BLaER1 (cell line): ENCODE measurements around the gene FOXA3.

Experiments used
- H3K27ac ChIP-seq: shearing (Covaris generic); formaldehyde crosslinking; 2 replicates; pipeline ENCODE4 v1.8.1; 2022
- H3K27me3 ChIP-seq: shearing (Covaris generic); formaldehyde crosslinking; 2 replicates; pipeline ENCODE4 v1.8.1; 2022
- H3K36me3 ChIP-seq: shearing (Covaris generic); formaldehyde crosslinking; 2 replicates; pipeline ENCODE4 v1.8.1; 2022
- H3K4me1 ChIP-seq: shearing (Covaris generic); formaldehyde crosslinking; 2 replicates; pipeline ENCODE4 v1.8.1; 2022
- H3K4me2 ChIP-seq: shearing (Covaris generic); formaldehyde crosslinking; 2 replicates; pipeline ENCODE4 v1.8.1; 2022
- H3K4me3 ChIP-seq: shearing (Covaris generic); formaldehyde crosslinking; 2 replicates; pipeline ENCODE4 v1.8.1; 2022
- H3K9ac ChIP-seq: shearing (Covaris generic); formaldehyde crosslinking; 2 replicates; pipeline ENCODE4 v1.8.1; 2022
- H3K9me3 ChIP-seq: shearing (Covaris generic); formaldehyde crosslinking; 2 replicates; pipeline ENCODE4 v1.8.1; 2022
- H4K20me1 ChIP-seq: shearing (Covaris generic); formaldehyde crosslinking; 2 replicates; pipeline ENCODE4 v1.8.1; 2022
- Cebpa-rat ChIP-seq: shearing (Covaris generic); IDR thresholded peaks from 2 replicates; pipeline ENCODE4 v1.8.1; 2022

The FOXA3 gene

DNA sequence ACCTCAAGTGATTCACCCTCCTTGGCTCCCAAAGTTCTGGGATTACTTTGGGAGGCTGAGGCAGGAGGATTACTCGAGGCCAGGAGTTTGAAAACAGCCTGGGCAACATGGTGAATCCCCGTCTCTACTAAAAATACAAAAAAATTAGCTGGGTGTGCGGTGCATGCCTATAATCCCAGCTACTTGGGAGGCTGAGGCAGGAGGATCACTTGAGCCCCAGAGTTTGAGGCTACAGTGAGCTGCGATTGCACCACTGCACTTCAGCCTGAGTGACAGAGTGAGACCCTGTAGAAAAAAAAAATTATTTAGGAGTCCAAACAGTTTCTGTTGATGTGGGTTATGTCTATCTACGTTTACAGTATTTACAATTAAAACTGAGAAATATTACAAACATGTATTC is 6.7 kb downstream of the FOXA3 start:
- Histone ChIP-seq H3K9me3 (no peaks in the 10 kb centered on the region), H3K4me2 (no peak overlapping the region), H4K20me1 (no peaks in the 10 kb centered on the region), H3K9ac (no peak overlapping the region), H3K27me3 (peaks cover 14% of the 10 kb centered on the region), H3K4me3 (no peak overlapping the region), H3K4me1 (peaks cover 12% of the 10 kb centered on the region), H3K27ac (no peak overlapping the region), H3K36me3 (no peaks in the 10 kb centered on the region)
- no peak for TF ChIP-seq Cebpa-rat

DNA sequence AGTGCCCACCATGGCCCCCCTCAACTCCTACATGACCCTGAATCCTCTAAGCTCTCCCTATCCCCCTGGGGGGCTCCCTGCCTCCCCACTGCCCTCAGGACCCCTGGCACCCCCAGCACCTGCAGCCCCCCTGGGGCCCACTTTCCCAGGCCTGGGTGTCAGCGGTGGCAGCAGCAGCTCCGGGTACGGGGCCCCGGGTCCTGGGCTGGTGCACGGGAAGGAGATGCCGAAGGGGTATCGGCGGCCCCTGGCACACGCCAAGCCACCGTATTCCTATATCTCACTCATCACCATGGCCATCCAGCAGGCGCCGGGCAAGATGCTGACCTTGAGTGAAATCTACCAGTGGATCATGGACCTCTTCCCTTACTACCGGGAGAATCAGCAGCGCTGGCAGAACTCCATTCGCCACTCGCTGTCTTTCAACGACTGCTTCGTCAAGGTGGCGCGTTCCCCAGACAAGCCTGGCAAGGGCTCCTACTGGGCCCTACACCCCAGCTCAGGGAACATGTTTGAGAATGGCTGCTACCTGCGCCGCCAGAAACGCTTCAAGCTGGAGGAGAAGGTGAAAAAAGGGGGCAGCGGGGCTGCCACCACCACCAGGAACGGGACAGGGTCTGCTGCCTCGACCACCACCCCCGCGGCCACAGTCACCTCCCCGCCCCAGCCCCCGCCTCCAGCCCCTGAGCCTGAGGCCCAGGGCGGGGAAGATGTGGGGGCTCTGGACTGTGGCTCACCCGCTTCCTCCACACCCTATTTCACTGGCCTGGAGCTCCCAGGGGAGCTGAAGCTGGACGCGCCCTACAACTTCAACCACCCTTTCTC is 8.2 kb downstream of the FOXA3 start:
- no peaks in the 10 kb centered on the region; the same call in 1 of the 2 replicates for H3K27me3 ChIP-seq
- H4K20me1 ChIP-seq: no peaks in the 10 kb centered on the region
- H3K27ac ChIP-seq: no peak overlapping the region
- peaks cover 27% of the 10 kb centered on the region for H3K4me1 ChIP-seq
- TF ChIP-seq Cebpa-rat: no peak
- no peaks in the 10 kb centered on the region for H3K36me3 ChIP-seq
- H3K9me3 ChIP-seq: no peaks in the 10 kb centered on the region
- H3K4me2 ChIP-seq: no peak overlapping the region
- no peak overlapping the region for H3K9ac ChIP-seq
- no peak overlapping the region for H3K4me3 ChIP-seq

DNA sequence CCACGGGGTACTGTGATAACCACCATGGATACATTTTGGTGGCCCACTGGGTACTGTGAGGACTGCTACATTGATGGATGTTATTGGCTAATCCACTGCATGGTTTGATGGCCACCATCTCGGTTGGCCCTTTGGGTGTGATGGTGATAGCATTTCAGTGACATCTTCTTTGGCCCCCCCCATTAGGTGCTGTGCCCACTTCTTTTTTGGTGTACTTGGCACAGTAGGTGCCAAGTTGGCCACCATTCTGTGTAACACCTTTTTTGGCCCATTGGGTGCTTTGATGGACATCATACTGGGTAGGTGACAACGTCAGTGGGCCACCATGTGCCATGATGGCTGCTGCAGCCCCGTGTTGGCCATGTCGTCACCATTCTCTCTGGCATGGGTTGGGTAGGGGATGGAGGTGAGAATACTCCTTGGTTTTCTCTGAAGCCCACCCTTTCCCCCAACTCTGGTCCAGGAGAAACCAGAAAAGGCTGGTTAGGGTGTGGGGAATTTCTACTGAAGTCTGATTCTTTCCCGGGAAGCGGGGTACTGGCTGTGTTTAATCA is 9.2 kb downstream of the FOXA3 start:
- H3K27me3 ChIP-seq: no peaks in the 10 kb centered on the region
- no peaks in the 10 kb centered on the region for H4K20me1 ChIP-seq
- H3K36me3 ChIP-seq: no peaks in the 10 kb centered on the region
- no peak overlapping the region for H3K4me2 ChIP-seq
- no peaks in the 10 kb centered on the region for H3K9me3 ChIP-seq
- no peak for TF ChIP-seq Cebpa-rat
- no peak overlapping the region for H3K27ac ChIP-seq
- H3K9ac ChIP-seq: no peak overlapping the region
- peaks cover 37% of the 10 kb centered on the region for H3K4me1 ChIP-seq
- H3K4me3 ChIP-seq: no peak overlapping the region

DNA sequence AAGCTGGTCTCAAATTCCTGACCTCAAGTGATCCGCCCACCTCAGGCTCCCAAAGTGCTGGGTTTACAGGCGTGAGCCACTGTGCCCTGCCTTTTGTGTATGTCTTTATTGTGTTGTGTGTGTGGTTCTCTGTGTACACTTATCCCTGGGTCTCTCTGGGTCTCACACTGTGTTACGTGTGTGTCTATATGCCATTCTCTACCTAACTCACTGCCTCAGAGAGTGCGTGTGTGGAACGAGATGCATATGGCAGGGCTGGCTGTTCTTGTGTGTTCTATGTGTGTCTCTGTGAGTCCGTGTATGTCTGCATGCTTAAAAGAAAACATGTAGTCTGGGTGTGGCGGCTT is 10.5 kb downstream of the FOXA3 start:
- Histone ChIP-seq H3K27me3 (no peaks in the 10 kb centered on the region), H3K9me3 (no peaks in the 10 kb centered on the region), H3K9ac (no peak overlapping the region), H3K4me3 (no peak overlapping the region), H3K4me1 (peaks cover 49% of the 10 kb centered on the region), H3K27ac (no peak overlapping the region), H3K4me2 (no peak overlapping the region), H4K20me1 (no peaks in the 10 kb centered on the region), H3K36me3 (no peaks in the 10 kb centered on the region)
- TF ChIP-seq Cebpa-rat: no peak

DNA sequence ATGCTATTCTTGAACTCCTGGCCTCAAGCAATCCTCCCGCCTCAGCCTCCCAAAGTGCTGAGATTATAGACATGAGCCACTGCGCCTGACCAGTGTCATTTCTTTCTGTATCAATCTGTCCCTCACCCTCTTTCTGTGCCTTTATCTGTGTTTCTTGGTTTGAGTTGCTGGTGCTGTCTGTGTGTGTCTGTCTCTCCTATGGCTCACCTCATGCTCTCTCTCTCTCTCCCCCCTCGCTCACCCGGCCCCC is 12.0 kb downstream of the FOXA3 start:
- H3K9me3 ChIP-seq: no peaks in the 10 kb centered on the region
- H3K36me3 ChIP-seq: no peaks in the 10 kb centered on the region
- H3K4me1 ChIP-seq: peaks cover 58% of the 10 kb centered on the region
- peak overlapping the region; percentile 63 for H3K4me3 ChIP-seq
- peak overlapping the region; percentile 84 for H3K27ac ChIP-seq
- TF ChIP-seq Cebpa-rat: no peak
- H3K9ac ChIP-seq: peak overlapping the region; percentile 77
- peak overlapping the region; percentile 99 for H3K4me2 ChIP-seq
- H4K20me1 ChIP-seq: no peaks in the 10 kb centered on the region; the same call in 1 of the 2 replicates
- no peaks in the 10 kb centered on the region for H3K27me3 ChIP-seq

DNA sequence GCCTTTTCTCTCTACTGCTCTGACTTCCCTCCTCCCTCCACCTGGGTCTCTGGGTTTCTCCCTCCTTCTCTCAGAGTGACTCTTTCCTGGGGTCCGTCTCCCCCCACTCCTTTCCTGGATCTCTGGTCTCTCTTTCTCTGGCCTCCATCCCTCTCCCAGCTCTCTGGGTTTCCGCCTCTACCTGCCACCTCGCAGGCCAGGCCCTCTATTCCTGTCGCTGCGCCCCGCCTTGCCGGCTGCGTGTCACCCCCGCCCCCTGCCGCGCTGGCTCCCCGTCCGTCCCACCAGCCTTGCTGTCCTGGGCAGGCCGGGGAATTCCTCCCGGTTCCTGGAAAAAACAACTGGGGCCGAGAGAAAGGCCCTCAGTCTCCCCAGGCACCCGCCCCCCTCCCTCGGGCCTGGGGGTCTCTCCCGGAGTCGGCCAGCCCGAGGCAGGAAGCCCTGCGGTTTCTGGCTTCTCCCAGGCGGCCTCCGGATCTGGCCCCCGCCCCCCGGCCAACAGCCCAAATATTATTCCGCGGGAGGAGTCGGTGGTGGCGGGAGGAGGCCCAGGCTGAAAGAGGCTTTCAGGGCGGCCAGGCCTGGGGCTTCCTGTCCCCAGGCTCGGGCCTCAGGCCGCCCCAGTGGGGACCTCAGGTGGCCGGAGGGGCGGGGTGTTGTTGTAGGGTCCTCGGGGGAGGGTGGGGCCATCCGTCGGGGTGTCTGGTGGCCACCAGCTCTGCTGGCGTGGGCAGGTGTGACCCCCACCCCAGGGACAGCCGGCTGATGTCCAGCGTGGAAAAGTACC is 12.5 kb downstream of the FOXA3 start:
- Histone ChIP-seq H3K9me3 (no peaks in the 10 kb centered on the region), H3K4me3 (peak overlapping the region; percentile 63), H3K36me3 (no peaks in the 10 kb centered on the region), H3K9ac (peak overlapping the region; percentile 77), H3K4me2 (peak overlapping the region; percentile 99), H4K20me1 (peaks cover under 1% of the 10 kb centered on the region), H3K4me1 (peaks cover 63% of the 10 kb centered on the region), H3K27ac (peak overlapping the region; percentile 84), H3K27me3 (no peaks in the 10 kb centered on the region)
- TF ChIP-seq Cebpa-rat: no peak

DNA sequence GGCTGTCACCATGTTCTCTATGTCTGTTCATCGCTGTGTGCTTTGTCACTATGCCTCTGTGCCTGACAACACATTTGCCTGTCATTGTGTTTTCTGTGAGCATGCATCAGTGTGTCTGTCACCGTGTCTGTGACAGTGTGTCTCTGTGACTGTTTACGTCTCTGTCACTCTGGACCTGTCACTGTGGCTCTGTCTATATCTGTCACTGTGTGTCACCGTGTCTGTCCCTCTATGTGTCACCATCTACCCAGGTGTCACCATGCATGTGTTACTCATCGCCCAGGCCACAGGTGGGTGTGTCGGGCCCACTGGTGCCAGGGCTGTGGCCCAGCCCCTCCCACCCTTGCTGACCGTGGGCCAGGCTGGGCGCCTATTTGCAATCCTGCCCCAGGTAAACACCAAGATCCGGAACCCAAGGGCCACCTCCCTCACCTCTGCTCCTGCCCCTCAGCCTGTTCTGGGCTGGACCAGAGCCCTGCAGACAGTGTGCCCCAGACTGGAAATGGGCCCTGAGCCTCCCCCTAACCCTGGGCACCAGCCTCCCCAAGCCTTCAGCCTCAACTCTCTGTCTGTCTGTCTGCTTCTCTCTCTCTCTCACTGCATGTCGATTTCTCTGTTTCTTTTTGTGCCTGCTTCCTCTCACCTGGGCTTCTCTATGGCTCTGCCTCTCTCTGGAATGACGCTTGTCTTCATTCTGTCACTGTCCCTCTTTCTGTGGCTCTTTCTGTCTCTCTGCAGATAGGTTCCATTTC is 14.1 kb downstream of the FOXA3 start:
- no peak overlapping the region for H3K27ac ChIP-seq
- H3K27me3 ChIP-seq: no peaks in the 10 kb centered on the region
- no peak for TF ChIP-seq Cebpa-rat
- no peak overlapping the region for H3K4me3 ChIP-seq
- peaks cover 79% of the 10 kb centered on the region for H3K4me1 ChIP-seq
- H3K9ac ChIP-seq: no peak overlapping the region
- H4K20me1 ChIP-seq: peaks cover 17% of the 10 kb centered on the region
- peak overlapping the region; percentile 99 for H3K4me2 ChIP-seq
- H3K36me3 ChIP-seq: no peaks in the 10 kb centered on the region
- H3K9me3 ChIP-seq: no peaks in the 10 kb centered on the region

DNA sequence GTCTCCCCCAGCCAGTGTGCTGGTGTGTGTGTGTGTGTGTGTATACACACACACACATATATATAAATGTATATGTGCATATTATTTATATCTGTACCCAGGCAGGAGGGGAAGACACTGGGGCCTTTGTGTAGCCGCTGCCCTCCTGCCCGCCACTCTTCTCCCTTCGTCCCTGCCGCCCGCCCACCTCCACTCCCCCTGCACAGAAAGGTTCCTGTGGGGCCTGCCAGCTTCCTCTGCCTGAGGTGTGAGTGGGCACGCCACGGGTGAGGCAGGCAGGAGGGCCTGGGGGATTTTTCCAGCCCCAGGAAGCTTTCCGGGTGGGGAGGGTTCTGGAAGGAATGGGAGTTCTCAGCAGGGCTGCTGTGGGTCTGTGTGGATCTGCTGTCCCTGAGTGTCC is 14.9 kb downstream of the FOXA3 start:
- no peaks in the 10 kb centered on the region for H3K27me3 ChIP-seq
- H3K36me3 ChIP-seq: peaks cover 4% of the 10 kb centered on the region
- H3K9ac ChIP-seq: peak overlapping the region; percentile 39; the same call in 1 of the 2 replicates
- H4K20me1 ChIP-seq: peaks cover 23% of the 10 kb centered on the region
- H3K9me3 ChIP-seq: no peaks in the 10 kb centered on the region
- H3K4me1 ChIP-seq: peaks cover 85% of the 10 kb centered on the region
- 0 out of 2 replicates have a peak overlapping the region, but pooled peaks have one; percentile 6 for H3K27ac ChIP-seq
- peak overlapping the region; percentile 99 for H3K4me2 ChIP-seq
- no peak for TF ChIP-seq Cebpa-rat
- H3K4me3 ChIP-seq: no peak overlapping the region

DNA sequence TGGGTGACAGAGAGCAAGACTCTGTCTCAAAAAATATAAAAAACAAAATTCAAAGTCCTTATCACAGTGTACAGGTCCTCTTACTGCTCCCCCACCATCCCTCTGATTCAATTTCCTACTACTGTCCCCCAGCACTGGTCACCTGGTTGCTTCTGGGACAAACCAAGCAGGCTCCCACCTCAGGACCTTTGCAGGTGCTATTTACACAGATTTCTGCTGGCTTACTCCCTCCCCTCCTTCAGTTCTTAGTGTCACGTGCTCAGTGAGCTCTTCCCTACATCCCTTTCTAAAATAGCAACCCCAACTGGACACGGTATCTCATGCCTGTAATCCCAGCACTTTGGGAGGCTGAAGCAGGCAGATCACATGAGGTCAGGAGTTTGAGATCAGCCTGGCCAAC is 15.8 kb downstream of the FOXA3 start:
- Histone ChIP-seq H3K4me2 (no peak overlapping the region; the same call in 1 of the 2 replicates), H3K9ac (no peak overlapping the region), H4K20me1 (peaks cover 32% of the 10 kb centered on the region), H3K36me3 (peaks cover 13% of the 10 kb centered on the region), H3K9me3 (no peaks in the 10 kb centered on the region), H3K4me1 (peaks cover 91% of the 10 kb centered on the region), H3K27ac (no peak overlapping the region), H3K4me3 (no peak overlapping the region), H3K27me3 (no peaks in the 10 kb centered on the region)
- TF ChIP-seq Cebpa-rat: no peak
